NCI-H1436 treated with DMSO at 0.1 percent for 48 hours (cell line): ENCODE measurements around the gene IRF4.
"Not testable (repeated sequence)": the region's sequence is repeated elsewhere in the genome, so short reads cannot be mapped to it uniquely, and the experiment has no call there.

ENCODE experiments used
- DNase-seq: peaks from one replicate; lab custom pipeline; 2025; lab: John Stamatoyannopoulos, UW

The IRF4 gene

DNA sequence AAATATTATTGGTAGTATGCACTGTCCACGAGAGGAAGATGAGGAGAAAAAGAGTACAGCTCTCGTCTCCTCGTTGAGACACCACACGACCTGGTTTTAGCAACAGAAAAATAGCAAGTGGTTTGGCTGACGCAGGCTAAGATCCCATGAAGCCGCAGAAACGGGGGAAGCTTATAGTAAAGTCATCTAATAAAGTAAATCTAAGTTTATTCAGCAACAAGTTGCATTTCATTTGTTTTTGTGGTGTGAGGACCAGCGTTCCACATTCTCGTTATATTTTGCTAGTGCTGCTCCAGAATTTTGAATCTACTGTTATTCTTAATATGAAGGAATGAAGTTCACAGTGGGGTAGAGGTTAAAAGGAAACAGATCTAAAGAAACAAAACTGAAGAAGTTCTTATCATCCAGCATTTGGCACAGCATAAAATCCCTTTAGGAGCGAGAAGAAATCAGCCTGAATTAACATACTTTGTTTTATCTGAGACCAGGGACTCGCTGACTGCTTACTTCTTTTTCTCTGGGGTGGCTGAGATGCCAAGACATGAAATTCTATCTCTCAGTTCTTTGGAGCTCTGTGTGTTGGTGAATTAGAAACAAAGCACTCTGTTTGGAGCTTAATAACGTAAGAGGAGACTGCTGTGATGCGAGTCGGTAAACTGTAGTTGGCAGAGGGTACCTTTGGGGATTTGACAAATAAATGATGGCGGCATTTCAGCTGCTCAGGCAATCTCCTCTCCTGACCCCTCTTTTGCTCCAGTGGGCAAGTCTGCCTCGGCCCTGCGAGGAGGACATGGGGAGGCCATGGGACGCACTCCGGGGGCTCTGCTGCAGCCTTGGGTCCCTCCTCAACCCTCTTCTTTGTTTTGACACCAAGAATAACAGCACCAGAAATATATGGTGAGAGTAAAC lies 24.9 kb upstream of the IRF4 start:
- DNase-seq = no peak

DNA sequence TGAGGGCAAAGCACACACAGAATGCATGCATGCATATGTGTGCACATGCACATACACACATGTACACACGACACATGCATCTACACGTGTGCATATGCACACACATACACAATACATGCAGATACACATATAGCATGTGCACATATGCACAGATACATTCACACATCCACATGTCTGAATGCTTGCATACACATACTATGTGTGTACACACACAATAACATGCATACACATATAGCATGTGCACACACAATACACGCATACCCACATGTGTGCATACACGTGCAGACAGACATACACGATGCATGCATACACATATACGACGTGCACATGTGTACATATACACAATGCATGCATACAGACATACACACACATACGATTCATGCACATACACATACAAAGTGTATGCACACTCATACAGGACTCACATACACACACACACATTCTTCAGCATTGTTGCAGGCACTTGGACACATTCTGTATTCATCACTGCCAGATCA lies 24.2 kb upstream of the IRF4 start:
- DNase-seq = no peak

DNA sequence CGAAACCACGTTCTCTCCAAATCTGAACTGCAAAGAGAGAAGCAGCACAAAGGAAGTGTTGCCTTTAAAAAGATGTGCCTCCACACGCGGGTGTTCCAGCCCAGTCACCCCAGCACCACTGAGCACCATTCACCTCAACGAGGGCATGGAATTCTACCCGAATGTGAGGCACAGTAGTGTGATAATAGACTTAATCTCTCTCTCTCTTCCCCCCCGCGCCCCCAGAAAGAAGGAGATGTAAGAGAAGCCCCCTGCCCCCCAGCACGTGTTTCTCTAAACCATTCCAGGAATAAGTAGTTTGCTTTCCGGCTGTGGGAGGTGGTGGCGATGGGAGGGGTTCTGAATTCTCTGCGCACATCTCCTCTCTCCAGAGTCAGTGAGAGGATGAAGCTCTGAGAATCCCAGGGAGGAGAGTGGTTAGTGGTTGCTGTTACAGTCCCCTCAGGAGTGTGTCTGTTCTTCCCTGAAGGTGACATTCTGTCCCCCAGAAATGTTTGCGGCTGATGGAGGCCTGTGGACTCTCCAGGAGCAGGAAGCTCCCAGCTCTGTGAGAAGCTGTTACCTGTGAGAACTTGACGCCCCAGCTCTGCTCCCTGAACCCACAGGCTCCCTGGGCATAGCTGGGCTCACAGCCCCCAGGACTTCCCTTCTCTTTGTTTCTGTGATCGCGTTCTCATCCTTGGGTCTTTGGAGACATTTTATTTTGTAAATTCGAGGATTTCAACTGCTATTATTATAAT lies 23.5 kb upstream of the IRF4 start:
- DNase-seq = no peak

DNA sequence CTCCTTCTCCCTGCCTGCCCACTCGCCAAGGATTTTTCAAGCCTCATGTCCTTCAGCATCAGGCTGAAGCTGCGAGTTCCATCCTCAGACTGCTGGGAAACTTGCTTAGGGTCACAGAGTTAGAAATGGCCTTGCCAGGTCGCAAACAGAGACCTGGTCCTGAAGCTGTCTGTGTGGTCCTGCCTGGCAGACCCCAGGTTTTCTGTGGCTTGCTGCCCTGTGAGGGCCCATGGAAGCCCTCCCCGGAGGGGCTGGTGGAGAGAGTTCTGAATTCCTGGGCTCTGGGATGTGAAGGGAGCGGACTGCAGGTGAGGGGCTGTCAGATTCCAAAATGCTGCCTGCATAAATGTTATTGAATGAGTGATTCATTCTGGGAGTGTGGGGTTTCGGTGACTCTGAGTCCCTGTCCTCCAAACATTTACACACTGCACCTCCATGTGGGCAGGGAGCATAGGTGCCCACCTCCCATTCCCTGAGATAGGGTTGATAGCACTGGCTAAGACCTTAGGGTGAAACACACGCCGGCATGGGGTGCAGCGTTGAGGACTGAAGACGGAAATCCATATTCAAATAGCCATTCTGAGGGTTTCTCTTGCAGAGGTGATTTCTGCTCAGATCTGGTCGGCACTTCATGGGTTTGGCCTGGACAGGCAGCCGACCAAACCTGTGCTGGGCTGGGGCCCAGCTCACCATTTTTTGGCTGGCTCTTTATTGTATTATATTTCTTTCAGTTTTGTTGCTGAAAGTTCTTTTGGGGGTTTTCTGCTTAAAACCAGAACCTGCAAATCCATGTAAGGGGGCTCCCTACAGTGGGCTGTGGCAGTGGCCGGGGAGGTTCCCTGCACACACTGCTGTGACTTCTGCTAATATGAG lies 21.8 kb upstream of the IRF4 start:
- DNase-seq = no peak

DNA sequence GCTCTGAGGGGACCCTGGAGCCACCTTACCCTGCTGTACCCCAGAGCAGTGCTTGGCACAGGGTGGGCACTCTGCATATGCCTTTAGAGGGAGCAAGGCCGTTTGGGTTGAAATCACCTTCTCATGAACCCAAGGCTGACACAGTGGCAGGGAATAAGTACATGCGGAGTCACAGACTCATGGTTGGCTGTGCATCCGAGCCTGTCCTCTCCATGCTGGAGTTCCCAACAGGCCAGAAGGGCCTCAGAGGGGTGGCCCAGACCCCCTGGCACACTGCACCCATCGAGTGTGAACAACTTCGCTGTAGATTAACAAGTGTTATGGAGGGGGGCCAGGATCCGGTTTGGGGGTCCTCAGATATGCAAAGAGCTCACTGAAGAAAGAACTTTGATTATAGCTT lies 21.0 kb upstream of the IRF4 start:
- no peak for DNase-seq

DNA sequence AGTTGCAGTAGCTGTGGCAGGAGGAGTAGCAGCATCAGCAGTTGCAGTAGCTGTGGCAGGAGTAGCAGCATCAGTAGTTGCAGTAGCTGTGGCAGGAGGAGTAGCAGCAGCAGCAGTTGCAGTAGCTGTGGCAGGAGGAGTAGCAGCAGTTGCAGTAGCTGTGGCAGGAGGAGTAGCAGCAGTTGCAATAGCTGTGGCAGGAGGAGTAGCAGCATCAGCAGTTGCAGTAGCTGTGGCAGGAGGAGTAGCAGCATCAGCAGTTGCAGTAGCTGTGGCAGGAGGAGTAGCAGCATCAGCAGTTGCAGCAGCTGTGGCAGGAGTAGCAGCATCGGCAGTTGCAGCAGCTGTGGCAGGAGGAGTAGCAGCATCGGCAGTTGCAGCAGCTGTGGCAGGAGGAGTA lies 19.7 kb upstream of the IRF4 start:
- not testable (repeated sequence) for DNase-seq

DNA sequence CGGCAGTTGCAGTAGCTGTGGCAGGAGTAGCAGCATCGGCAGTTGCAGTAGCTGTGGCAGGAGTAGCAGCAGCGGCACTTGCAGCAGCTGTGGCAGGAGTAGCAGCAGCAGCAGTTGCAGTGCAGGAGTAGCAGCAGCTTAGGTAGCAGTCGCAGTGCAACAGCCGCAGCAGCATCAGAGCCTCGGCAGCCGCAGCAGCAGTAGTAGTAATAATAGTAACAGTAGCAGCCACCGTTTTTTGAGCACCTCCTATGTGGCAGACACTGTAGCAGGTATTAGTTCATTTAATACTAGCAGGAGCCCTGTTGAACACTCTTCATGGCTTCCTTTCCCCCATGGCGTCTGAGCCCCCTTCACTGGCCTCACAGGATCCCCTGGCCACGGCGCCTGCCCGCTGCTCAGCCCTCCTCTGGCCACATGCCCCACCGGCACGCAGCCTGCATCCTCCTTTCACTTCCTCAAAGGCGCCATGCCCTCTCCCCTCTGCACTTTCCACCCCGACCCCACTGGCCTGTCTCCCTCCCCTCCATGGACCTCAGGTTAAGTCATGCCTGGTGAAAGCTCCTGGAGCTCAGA lies 19.1 kb upstream of the IRF4 start:
- DNase-seq = no peak

DNA sequence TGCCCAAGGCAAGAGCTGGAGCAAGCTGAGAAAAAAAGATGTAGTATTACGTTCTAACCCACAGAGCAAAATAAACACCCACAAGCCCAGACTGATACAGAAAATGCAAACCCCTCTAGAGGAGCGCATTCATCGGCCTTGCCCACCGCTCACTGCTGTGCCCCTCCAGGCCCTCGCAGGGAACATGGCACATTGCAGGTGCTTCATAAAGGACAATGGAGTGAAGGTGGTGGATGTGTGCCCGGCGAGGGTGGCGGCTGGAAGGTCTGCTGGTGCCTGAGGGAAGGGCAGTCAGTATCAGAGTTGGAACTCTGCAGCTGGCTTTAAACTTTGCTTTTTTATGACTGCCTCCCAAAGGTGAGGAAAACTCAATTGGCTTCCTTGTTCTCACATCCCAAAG lies 18.5 kb upstream of the IRF4 start:
- DNase-seq = no peak

DNA sequence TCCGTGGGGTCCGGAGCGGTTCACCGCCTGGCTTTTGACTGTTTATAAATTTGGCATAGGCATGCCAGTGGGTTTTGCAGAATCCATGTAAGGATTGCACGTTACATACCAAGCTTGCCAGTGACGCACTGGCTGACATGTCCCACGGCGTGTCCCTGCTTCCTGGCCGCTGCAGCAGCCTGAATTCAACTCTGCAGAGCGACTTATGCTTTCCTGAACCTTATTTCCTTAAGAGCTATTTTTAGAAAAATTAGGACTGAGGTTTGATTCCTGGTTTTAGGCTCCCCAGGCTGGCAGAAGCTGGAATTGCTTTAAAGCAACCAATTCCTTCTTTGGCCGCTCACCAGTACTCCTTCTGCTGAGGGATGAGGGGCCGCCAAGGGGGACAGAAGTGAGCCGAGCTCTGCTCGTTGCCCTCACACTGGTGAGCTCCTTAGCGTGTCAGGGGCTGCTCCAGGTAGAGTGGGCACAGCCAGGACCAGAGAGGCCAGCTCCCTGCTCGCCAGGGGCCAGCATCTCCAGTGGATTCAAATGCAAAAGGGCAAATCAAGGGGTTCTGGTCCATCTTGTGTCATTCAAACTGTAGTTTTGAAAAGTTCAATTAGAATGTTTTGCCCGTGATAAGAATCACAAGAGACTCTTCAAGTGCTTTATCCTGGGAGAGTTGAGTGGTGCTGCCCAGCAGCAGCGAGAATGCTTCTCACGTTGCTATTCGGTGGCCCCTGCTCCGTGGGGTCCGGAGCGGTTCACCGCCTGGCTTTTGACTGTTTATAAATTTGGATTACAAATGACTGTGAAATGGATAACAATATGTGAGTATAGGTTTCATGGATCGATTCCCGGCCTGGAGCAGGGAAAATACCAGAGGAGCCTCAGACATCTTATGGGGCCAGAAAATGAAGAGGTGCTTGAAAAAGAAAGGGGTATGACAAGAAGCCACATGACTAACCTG lies 17.5 kb upstream of the IRF4 start:
- no peak for DNase-seq

DNA sequence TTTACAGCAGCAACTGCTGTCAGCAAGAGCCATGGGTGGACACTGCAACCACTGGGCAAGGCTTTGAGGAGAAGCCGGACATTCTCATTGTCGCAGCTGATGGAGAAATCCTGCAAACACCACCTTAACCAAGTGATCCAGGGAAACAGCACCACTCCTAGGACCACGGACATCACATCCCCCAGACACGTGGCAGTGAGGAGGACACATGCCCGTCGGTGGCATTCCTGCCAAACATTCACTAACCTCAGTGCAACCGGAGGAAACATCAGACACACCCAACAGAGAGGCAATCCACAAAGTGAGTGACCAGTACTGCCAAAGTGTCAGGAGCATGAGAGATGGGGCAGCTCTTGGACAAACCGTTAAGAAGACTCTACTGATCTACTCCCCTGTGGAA lies 16.6 kb upstream of the IRF4 start:
- no peak for DNase-seq

DNA sequence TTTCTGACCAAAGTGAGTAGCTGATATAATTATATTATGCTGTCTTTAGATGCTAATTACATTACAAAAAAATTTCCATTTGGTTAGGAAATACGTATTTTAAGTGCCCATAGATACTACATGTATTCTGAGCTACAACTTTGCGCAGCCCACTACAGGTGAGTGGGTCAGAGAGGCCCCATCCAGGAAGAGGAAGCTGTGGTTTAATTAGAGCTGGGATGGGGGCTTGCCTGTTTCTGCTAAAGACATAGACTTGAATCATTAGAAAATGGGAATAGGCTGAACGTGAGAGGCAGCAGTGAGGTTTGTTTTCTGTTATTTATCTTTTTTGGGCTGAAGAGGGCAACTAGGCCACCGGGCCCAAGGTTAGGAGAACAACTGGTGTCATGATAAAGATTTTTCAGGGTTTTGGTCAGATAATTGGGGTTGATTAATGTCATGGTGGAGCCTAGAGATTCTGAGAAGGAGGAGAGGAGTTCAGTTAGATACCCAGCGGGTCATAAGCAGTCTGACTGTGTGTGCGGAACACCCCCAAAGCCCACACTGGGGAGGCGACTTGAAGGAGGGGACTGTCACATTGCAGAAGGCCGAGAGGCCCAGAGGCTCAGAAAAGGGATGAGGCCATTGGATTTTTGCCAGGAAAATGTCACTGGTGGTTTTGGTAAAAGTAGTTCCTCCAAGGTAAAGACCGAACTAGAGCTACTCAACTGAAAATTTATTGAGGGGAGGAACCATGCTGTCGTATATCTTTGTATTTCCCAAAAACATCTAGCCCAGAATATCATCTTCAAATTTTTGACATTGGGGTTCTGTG lies 14.5 kb upstream of the IRF4 start:
- no peak for DNase-seq

DNA sequence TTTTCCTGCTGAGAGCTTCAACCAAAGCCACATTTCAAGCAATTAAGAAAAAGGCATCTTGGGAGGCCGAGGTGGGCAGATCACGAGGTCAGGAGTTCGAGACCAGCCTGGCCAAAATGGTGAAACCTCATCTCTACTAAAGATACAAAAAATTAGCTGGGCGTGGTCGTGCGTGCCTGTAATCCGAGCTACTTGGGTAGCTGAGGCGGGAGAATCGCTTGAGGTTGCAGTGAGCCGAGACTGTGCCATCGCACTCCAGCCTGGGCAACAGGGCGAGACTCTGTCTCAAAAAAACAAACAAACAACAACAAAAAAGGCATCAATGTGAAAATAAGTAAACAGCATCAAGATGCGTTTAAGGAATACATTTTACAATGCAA lies 13.9 kb upstream of the IRF4 start:
- DNase-seq = not testable (repeated sequence)

DNA sequence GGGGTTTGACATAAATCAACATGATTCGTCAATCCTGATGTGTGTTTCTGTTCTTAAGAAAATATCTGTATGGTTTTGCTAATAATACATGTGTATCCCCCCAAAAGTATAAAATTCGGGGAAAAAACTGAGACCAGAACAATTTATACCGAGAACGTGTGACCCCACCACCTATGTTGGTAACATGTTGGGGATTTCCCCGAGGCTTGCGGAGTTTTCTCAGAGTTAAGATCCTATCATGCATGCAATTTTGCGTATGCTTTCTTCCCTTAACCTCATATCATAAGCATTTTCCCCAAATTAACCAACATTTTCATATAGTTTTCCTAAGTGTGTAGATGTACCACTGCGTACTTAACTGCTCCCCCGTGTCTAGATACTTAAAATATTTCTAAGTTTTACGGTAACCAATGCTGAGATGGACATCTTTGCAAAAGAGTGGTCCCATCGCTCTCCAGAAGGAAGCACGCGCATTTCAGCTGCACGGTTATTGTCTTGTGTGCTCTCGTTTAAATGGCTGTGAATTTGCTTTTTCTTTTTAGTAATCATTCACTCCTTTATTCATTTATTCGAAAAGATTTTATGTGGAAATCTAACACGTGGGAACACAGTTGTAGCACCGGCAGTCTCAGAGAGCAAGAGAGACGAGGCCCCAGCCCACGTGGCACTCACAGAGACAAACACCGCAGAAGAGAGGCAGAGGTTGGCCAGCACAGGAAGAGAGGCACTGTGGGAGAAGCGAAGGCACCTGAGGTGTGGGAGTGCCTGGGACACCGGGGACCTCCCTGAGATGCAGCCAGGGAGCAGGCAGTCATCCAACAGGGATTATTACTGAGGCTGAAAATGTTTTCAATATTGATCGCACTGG lies 13.2 kb upstream of the IRF4 start:
- DNase-seq = no peak

DNA sequence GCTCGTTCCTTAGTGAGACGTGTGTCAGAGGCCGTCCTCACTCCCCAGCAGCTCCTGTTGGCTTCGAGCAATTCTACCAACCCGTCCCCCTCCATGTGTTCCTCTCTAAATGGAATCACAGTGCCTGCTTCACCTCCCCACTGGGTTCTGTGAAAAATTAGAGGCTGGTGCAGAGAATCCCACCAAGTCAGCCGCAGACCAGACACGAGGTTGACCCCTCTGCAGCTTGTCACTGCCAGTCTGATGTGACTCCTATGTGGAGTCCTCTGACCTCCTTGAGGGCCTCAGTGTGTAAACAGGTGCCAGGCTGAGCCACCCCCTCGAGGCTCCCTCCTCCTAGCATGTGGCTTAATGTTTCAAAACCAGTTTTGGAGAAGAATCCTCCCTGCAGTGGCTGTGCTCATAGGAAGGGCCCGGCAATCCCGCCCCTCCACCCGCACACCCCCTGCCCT lies 12.6 kb upstream of the IRF4 start:
- DNase-seq = no peak

DNA sequence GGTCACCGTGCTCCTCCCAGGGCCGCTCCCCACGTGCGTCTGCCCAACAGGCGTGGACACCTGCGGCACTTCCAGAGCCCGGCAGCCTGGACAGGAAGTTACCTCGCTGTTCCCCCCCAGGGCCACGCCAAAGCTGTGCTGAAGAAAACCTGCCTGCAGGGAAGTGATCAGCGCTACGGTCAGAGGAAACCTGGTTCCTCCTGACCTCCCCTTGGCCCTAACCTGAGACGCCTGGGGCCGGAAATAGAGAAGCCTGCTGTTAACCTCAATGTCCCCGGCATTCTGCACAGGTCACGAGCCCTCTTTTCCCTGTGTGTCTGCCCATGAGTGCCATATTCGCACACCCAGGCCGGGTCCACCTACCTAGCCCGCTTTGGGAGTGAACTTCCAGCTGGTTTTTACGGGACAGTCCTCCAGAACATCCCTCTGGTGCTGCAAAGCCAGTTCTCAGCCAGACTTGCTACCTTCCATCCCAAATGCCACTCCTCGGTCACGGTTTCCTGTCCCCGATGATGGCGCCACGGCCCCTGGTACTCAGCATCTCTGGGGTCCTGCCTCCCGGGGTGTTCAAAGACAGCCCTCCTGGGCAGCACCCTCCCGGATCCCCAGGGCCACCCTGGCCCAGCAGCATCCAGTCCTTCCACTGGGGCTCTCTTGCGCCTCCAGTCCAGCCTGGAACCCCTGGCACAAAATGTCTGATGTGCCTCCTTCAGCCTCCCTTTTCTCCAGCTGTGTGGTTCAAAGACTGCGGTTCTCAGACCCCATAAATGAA lies 12.0 kb upstream of the IRF4 start:
- DNase-seq = no peak

DNA sequence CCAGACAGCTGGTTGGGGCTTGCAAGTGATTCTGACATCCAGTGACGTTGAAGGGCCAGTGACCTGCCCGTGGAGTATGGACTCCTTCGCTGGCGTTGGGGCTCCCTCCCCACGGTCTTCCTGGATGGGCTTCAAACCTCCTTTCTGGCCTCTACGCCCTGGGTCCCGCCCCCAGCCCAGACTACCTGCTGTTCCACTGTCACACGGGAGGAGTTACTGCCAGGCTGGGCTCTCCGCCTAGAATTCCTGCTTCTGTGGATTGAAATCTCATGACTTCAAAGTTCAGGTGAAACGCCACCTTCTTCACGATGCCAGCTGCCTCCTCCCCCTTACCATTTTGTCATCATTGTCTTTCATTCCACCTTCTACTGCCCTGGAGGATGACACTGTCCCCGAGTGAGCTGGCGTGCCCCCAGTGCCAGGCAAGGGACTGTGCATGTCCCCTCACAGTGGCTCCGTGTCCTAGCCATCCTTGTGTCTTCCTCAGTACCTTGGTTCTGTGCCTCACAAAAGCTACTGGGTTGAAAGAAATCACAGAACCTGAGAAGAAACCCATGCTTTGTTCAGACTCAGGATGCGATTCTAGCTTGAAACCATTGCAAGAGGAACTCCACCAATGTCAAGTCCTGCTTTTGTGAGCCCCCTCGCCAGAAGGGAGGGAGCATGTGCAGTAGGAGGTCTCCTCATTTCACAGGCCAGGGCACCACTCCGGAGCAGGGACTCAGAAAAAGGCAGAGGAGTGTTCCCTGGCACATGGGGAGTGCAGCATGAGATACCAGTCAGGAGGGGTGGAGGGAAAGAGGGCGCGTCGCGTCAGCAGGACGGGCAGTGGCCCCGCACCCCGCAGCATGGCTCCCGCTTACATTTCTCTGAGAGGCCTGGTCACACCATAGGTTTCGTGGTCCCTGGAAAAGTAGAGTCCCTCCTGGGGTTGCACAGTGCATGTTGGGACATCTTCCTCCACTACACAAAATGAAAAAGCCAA lies 11.0 kb upstream of the IRF4 start:
- DNase-seq = no peak
